GM18520 (cell line): ENCODE results near the gene RNF208.

Experiments used
- ATAC-seq: cut with Tn5 transposase; IDR thresholded peaks from one replicate; pipeline ENCODE4 v1.9.1; 2021; ENCODE audit not compliant: unreplicated experiment

RNF208 gene

GRCh38 chr9:137228506-137228967 lies 6.5 kb upstream of the RNF208 start:
- ATAC-seq: no peak

GRCh38 chr9:137227853-137228505 lies 5.9 kb upstream of the RNF208 start:
- no peak for ATAC-seq

GRCh38 chr9:137227054-137227852 lies 5.2 kb upstream of the RNF208 start, which contains the start of gene RNF224:
Gene RNF224 (plus strand): TSS chr9:137227502. CDS start chr9:137228336, 834 bp downstream.
- ATAC-seq: no peak

DNA sequence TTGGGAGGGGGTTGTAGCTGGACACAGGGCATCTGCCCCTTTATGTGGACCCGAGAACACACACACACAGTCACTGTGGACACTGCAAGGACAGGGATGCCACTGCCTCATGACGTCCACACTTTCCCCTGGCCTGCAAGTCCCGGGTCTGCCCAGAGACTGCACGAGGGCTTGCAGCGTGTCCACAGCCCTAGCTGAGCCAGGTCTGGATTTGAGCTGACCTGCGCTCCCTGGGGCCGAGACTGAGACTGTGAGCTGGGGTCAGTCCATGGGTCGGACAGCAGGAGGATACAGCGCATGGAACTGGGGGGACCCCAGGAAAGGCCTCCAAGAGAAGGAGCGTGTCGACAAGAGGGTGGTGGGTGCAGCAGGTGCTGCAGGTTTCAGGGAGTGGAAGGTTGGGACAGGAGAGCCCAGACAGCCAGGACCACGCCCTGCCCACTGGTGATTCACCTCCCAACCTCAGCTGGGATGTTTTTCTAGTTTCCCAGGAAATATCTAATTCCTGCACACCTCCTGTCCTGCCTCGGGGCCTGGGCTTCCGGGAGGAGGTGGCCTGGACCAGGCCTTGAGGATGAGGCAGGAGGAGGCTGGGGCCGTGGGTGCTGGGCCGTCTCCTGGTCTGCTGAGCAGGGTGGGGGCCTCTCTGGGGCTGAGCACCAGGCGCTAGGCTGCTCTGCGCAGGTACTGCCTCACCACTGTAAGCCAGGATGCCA lies 4.5 kb upstream of the RNF208 start:
- ATAC-seq: no peak

DNA sequence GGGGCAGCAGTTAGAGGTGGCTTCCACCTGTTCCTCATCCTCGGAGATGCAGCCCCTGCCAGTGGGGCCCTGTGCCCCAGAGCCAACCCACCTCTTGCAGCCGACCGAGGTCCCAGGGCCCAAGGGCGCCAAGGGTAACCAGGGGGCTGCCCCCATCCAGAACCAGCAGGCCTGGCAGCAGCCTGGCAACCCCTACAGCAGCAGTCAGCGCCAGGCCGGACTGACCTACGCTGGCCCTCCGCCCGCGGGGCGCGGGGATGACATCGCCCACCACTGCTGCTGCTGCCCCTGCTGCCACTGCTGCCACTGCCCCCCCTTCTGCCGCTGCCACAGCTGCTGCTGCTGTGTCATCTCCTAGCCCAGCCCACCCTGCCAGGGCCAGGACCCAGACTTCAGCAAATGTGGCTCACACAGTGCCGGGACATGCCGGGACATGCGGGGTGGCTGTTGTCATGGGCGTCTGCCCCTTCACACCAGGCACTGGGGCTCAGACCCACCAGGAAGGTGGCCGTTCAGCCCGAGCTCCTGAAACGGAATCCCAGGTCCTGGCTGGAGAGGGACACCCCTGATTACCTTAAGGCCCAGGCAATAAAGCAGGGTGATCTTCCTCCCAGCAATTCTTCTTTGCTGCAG lies 3.8 kb upstream of the RNF208 start:
- no peak for ATAC-seq

- no peak for ATAC-seq
These were observed 3.0 kb upstream of the RNF208 start, which contains the start of gene CYSRT1 for GRCh38 chr9:137224830-137225694. Gene CYSRT1 (plus strand): TSS chr9:137225174. CDS start chr9:137225622, 448 bp downstream.

DNA sequence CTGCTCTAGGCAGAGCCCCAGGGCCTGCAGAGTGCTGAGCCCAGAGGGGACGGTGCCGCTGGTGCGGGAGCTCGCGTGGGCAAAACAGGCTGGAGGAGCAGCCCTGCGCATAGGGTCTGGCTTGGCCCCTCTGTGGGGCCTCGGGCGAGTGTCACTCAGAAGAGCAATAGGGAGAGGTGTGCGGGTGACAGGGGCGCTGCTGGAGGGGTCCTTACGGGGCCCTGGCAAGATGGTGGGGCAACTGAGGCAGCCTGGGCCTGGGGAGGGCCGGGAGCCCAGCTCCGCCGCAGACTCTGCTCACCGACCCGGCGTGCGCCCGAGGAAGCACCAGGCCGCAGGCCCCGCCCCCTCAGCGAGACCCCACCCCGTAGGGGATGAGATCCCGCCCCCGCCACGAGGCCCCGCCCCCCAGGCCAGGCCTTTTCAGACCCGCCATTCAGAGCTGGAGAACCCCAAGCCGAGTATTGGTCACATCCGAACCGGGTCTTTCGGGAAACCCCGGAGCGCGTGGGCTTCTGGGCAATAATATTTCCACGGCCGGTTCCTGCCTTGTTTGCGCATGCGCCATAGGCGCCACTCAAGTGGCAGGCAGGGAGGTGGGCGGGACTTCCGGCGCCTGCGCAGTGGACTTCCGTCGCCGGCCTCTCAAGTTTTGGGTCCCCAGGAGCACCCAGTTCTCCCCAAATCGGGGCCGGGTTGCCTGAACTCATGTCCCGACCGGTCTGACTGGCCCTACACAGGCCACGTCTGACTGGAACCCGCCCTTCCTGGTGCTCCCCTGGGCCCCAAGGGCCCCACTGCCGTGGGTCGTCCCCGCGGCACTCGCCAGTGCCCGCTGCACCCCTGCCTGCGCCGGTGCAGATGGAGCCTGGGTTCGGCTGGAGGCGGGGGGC lies 1.3 kb upstream of the RNF208 start:
- ATAC-seq: peak; percentile 75

- no peak for ATAC-seq
These were observed 431 bp downstream of the RNF208 start for GRCh38 chr9:137221506-137222111.

DNA sequence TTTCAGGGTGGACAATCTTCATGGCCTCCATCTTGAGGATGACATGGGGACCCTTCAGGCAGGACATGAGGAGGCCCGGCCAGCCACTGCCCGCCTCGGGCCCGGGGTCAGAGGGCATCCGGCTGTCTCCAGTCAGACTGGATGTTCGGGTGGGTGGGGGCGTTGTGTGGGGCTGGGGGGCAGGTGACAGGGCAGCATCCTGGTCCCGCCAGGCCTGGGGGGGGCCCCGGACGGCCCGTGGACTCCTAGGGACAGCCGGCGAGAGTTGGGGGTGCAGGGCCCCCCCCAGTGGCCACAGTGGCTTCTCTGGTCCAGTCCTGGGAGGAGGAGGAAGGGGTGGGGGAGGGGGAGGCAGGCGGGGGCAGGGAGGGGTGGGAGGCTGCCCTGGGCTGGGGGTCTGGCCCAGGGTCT lies 940 bp downstream of the RNF208 start:
- ATAC-seq: no peak

- no peak for ATAC-seq
These were observed 1.5 kb downstream of the RNF208 start for GRCh38 chr9:137220317-137221094.

DNA sequence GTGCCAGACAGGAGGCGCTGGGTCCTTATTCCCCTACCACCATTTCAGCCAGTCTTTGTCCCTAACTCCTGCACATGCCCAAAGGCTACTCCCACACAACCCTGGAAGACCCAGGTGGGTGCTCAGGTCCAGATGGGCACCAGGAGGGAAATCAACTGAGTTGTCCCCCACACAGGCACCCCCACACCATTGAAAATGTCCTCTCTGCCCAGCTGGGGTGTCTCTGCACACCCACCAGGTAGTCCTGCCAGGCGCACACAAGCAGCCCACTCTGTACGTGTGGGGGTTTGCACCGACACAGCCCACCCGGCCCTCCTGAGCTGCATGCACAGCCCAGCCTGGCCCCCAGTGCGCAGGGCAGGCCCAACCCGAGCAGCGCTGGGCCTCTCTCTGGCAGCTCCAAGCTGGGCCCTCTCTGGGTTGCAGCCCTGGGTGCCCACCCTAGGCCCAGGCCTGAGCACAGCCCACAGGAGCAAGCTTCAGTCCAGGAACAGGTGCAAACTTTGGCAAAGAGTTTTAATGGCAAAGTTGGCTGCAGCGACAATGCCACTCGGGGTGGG lies 2.2 kb downstream of the RNF208 start:
- ATAC-seq: no peak

DNA sequence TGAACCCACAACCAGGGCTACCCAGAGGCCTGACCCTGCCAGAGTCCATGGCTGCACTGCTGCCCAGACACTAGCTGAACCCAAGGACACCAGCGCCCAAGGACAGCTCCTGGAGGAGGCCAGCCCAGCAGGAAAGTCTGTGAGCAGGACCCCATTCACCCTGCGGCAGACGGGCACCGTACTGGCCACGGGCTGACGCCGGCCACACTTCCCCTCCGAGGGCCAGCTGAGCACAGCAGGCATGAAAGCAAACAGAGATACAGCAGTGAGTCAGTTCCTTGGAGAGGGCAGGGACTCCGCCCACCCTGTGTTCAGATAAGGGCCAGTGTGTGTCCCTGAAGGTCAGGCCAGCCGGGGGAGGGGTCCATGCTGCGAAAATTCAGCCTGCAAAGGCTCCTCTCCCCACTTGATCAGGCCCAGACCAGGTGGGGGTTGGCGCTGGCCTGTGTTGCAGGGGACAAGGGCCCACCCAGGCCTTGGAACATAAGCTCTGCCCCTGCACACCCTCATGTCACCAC lies 3.2 kb downstream of the RNF208 start:
- ATAC-seq: no peak

- ATAC-seq: no peak
These were observed 3.8 kb downstream of the RNF208 start for GRCh38 chr9:137218212-137218753.

DNA sequence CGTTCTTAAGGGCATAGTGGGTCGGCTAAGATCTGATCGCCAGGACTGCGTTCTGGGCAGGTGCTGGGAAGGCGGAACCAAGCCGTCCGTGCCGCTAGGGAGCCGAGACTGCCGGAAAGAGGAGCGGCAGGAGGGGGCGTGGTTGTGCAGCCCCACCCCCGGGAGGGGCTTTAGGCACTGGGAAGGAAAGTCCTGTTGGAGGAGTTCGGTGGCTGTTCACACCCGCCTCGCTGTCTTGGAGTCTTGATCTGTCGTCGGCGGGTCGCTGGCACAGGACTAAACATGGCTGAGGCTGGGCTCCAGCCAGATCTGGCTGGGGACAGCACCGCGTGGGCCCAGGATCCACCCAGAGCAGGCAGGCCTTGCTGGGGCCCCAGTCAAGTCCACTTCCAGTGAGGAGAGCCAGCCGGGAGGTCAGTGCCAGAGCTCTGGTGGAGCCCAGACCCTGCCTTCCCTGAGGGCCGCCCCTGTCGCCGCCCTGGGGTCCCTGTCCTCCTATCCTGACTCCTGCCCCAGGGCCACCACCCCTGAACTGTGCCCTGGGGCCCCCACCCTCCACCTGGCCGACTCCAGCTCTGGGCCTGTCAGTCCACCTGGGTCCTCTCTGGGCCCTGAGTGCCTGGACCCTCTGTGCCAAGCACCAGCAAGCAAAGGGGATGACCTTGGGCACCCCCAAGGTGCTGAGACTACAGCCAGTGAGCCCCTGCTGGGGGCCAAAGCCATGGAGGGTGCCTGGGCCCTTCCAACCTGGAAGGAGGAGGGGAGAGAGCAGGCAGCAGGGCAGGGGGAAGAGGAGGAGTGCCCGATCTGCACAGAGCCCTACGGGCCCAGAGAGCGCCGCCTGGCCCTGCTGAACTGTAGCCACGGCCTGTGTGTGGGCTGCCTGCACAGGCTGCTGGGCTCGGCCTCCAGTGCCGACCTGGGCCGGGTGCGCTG lies 4.5 kb downstream of the RNF208 start:
- ATAC-seq: no peak

GRCh38 chr9:137216188-137216965 lies 5.7 kb downstream of the RNF208 start:
- ATAC-seq: no peak
